GM04504 (cell line): ENCODE measurements around the gene PCYOX1L.

Experiments
- DNase-seq: peaks from one replicate; pipeline ENCODE4 v3.0.0-alpha.2; 2012; ENCODE audit warnings: low read depth

The PCYOX1L gene

GRCh38 chr5:149367972-149368645, 10.3 kb downstream of the PCYOX1L start:
- no peak for DNase-seq

DNA sequence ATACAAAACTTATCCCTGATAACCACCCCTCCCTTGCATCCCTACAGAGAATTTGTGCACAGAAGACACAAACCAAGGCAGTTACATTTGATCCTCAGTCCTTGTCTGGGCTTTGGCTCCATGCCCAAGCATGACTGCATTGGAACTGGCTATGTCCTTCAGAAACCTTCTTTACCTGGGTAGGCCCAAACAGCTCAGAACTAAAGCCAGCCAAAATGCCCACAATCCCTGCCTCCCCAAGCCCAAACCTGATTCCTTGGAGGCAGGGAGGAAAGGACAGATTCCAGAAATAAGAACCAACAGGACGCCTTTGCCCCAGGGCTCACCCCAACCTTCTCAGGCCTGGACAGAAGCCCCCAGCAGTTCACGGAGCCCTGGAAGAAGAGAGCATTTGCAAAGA, 13.0 kb downstream of the PCYOX1L start:
- DNase-seq = no peak

DNA sequence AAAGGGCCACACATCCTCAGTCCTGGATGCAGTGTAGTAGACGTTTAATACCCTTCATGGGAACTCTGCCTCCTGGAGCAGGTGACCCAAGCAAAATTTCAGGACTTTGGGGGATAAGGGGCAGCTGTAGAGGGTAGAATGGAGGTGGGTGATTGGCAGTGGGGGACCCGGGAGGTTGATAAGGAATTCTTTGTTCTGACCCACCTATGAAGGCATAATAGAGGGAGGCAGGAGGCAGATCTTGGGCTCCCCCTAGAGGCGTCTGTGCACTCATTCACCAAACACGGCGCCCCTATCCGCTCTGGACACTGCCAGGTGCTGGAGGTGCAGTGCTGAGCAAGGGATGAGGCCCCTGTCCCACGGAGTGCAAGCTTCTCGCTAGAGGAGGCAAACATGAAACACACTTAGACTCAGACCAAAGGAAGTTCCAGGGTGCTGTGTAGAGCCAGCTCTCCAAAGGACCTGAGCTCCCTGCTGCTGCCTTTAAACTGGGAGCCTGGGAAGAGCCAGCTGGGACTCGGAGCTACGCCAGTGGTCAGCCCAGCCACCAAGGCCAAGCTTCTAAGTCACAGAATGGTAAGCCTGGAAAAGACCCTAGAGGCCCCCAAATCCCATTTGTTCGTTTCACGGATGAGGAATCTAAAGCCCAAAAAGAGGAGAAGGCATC, 13.6 kb downstream of the PCYOX1L start:
- DNase-seq = no peak

- DNase-seq = no peak
Observed at GRCh38 chr5:149372076-149372795, 14.4 kb downstream of the PCYOX1L start.

DNA sequence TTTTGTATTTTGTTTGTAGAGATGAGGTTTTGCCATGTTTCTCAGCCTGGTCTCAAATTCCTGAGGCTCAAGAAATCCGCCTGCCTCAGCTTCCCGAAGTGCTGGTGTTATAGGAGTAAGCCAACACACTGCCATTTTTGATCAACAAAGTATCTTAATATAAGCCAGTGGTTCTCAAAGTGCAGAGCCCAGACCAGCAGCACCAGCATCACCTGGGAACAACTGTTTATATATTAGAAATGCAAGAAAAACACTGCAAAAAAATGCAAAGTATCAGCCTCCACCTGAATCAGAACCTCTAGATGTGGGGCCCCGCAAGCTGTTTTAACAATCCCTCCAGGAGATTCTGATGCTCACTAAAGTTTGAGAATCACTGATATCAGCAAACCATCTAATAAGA, 15.1 kb downstream of the PCYOX1L start:
- no peak for DNase-seq

DNA sequence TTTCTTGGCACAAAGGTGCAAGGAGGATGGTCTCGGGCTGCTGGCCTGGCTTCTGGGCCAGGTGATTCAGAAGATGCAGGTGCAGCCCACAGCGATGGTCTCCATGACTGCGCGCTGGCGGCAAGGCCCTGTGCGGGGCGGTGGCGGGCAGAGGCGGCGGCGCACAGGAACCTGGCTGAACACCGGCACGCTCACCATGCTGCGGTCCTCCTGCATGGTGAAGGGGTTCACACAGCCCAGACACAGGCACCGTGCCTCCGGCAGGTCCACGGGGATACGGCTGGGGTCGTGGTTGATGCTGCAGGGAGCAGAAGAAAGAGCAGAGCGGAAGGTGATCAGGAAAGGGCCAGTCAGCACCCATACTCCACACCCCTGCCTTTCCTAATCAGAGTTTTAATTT, 16.5 kb downstream of the PCYOX1L start:
- no peak for DNase-seq

DNA sequence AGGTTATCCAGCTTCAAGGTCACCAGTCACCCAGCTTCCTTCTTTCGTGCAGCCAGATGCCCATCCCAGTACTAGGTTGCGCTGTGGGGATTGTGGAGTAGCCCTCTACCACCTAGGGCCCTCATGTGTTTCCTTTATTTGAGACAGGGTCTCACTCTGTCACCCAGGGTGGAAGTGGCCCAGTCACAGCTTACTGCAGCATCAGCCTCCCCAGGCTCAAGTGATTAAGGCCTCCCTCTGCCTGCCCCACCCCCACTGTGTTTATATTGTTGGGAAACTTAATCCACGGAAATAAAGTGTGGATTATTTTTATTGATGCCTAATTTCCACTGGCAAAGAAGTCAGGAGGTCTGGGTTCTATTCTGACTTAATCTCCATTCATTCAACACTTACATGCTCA, 17.0 kb downstream of the PCYOX1L start:
- no peak for DNase-seq

DNA sequence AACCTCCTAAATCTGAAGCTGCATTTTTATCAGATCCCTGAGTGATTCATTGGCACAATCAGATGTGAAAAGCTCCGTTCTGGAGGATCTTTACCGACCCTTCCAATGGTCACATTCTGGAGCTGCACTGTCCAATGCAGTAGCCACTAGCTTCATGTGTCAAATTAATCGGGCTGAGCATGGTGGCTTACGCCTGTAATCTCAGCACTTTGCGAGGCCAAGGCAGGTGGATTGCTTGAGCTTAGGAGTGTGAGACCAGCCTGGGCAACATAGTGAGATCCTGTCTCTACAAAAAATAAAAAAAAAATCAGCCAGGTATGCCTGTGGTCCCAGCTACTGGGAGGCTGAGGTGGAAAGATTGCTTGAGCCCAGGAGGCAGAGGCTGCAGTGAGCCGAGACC, 17.6 kb downstream of the PCYOX1L start:
- DNase-seq = no peak

DNA sequence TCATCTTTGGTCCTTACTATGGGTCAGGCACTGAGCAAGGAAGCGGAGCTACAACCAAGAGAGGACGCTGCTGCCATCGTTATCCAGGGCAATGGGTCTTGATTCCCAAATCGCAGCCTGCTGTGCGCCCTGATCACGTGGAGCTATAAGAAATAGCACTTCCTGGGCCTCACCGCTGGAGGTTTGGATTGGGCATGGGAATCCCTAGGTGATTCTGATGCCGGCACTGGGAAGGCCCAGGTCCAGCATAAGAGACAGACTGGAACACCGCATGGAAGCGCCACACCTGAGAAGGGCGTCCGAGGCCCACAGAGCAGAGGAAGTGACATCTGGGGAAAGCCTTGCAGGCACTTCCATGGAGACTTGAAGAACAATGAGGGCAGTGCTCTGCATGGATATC, 18.3 kb downstream of the PCYOX1L start:
- DNase-seq = no peak

- DNase-seq = no peak
Observed at GRCh38 chr5:149376711-149377447, 19.0 kb downstream of the PCYOX1L start.

DNA sequence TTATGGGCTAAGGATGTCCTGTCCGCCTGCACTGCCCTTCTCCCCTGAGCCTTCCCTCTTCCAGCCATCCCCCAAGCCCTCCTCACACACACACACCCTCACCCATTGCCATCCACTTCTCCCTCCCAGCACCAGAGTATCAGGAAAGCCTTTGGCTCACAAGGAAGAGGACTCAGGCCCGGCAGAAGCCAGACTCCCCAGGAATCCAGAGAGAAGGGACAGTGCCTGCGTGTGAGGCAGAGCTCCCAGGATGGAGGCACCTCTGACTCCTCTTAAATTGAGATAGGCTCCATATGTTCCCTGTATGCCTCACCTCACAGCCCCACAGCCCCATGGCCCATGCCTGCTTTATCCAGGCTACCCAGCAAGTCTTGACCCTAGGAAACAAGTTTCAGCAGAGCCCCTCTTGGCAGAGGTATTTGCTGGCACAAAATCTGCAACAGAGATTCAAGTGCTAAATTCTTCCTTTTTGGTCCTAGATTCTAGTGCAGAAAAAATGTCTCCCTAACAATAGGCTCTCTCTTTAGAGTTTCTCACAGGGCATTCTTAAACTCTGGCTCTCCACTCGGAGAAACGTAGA, 20.5 kb downstream of the PCYOX1L start:
- DNase-seq = no peak

- DNase-seq = no peak
Observed at GRCh38 chr5:149379177-149379761, 21.4 kb downstream of the PCYOX1L start, which contains the start of gene IL17B. Gene IL17B, minus strand, starts transcription at chr5:149379292. Its CDS starts 67 bp downstream, at chr5:149379225.

- no peak for DNase-seq
Observed at GRCh38 chr5:149379818-149380374, 22.1 kb downstream of the PCYOX1L start.

- no peak for DNase-seq
Observed at GRCh38 chr5:149380466-149381121, 22.7 kb downstream of the PCYOX1L start.

DNA sequence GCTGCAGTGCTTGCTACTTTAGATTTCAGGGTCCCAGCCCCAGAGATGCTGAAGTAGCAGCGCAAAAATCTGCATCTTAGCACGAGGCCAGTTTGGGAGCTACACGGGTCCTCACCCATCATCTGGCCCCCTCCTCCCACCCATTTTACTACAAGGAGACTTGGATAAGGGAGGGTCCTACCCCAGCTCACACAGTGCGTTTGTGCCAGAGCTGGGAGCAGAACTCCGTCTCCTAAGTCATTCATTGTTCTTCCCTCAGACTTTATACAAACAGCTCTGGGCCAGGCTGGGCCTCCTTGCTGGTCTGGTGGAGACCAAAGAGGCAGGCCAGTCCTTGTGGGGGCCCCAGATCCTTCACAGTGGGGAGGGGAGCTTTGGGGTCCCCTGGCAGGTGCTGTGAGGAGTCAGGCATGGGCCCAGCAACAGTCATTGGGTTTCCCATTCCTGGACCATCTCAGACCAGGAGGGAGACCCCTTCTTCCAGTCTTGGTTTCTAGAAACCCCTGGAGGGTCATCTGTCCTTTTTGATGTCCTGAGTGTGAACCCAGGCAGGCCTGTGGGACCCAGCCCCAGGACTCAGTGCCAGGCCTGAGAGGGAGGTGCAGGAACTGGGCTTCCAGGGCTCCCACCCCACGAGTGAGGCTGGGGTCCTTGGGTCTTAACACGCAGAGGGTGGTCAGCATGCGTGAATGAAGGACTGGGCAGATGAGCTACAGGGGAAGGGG, 23.6 kb downstream of the PCYOX1L start:
- no peak for DNase-seq

- DNase-seq = no peak
Observed at GRCh38 chr5:149381986-149382338, 24.1 kb downstream of the PCYOX1L start.

GRCh38 chr5:149382517-149383220, 24.8 kb downstream of the PCYOX1L start:
- DNase-seq = no peak

DNA sequence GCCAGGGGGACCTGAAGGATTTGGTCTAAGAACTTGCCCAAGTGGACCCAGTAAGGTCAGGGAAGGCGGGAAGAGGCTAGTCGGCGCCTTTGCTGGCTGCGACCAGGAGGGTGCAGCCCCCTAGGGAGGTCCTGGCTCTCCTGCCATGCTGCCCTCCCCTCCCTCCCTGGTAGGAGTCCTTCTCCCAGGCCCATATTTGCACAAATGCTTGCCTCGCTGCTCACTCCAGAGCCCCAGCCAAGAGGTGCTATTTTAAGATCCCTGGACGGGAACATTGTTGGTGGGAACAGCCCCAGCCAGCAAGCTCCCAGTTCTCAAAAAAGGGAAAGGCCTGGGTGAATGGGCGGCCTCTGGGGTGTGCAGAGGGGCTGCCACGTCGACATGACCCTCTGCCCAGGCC, 25.6 kb downstream of the PCYOX1L start:
- DNase-seq = no peak

DNA sequence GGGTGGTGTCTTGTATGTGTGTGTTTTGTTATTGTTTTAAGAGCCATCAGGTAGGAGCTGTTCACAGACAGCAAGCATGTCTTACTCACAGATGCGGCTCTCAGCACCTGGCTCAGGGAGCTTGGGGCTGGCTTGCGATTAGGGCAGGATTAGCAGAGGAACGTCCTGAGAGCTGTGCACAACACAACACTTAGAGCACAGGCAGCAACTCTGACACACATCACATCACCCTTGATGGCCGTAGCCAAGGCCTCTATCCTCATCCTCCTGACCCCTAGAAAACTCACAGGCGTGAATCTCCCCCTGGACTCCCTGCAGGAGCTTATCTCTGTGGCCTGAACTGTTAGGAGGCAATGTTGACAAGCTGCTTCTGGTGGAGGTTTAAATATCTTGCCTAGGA, 28.3 kb downstream of the PCYOX1L start:
- no peak for DNase-seq
